Activated CD8-positive, alpha-beta memory T cell treated with anti-CD3 and anti-CD28 coated beads for 1 hour (primary cell): ENCODE measurements around the gene TNS2.
"Not testable (repeated sequence)": the region's sequence is repeated elsewhere in the genome, so short reads cannot be mapped to it uniquely, and the experiment has no call there.

ENCODE experiments used
- DNase-seq, 2 donors: peaks; one replicate each; pipeline ENCODE4 v3.0.0-alpha.2; 2020; ENCODE audit warnings: low read depth in 1 of 2; ENCODE audit errors: extremely low read depth in 1 of 2

Gene TNS2

DNA sequence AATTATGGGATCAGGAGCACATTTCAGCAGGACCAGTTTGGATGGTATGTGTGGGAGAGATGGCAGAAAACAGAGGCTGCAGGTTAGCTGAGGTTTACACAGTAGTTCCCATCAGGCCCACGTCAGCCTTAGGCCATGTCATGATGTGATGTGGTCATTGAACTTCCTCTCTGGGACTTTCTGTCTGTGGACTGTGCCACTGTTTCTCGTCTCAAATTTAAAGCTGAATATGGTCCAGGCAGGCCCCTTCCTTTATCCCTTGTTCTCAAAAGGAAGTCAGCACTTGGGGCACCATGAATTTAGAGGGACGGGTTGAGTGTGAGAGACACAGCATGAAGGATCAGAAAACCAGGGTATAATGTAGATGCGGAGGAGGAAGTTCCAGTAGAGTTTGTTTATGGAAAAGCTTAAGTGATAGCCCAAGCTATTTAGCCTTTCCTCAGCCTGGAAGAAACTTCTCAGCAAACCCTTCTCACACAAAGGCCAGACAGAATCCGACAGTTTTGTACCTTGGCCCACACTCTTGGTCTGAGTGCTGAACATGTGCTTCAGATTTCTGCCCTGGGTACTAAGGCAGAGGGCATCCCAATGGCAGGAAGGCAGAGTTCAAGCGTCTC, 44.0 kb downstream of the TNS2 start:
- DNase-seq, result no peak

DNA sequence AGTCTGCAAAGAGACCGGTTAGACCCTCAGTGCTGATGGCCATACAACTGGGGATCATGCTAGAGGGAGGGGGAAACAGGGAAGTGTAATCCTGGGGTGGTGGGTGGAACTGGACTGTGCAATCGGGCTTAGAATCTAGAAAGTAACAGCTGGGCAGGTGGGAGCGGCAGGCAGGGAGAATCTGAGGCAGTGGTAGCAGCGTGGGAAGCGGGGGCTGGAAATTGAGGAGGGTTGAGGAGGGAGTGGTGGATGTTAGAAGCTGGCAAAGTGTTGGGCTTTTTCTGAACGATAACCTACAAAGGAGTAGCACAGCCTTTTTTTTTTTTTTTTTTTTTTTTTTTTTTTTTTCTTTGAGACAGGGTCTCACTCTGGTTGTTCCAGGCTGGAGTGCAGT, 44.5 kb downstream of the TNS2 start:
- DNase-seq, result no peak

DNA sequence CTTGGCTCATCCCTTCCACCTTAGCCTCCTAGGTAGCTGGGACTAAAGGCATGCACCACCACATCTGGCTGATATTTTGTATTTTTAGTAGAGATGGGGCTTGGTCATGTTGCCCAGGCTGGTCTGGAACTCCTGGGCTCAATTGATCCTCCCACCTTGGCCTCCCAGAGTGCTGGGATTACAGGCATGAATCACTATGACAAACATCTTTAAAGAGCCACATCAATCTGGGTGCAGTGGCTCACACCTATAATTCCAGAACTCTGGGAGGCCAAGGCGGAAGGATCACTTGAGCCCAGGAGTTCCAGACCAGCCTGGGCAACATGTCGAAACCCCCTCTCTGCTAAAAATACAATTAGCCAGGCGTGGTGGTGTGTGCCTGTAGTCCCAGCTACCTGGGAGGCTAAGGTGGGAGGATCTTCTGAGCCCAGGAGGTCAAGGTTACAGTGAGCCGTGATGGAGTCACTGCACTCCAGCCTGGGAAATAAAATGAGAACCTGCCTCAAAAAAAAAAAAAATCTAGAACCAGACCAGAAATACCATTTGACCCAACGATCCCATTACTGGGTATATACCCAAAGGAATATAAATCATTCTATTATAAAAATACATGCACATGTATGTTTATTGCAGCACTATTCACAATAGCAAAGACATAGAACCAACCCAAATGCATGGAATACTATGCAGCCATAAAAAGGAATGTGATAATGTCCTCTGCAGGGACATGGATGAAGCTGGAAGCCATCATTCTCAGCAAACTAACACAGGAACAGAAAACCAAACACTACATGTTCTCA, 45.1 kb downstream of the TNS2 start:
- not testable (repeated sequence) for DNase-seq

DNA sequence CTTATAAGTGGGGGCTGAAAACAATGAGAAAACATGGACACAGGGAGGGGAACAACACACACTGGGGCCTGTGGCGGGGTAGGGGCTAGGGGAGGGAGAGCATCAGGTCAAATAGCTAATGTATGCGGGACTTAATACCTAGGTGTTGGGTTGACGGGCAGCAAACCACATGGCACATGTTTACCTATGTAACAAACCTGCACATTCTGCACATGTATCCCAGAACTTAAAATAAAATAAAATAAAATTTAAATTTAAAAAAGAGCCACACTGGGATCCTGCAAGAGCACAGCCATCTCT, 45.7 kb downstream of the TNS2 start:
- DNase-seq, result not testable (repeated sequence)

DNA sequence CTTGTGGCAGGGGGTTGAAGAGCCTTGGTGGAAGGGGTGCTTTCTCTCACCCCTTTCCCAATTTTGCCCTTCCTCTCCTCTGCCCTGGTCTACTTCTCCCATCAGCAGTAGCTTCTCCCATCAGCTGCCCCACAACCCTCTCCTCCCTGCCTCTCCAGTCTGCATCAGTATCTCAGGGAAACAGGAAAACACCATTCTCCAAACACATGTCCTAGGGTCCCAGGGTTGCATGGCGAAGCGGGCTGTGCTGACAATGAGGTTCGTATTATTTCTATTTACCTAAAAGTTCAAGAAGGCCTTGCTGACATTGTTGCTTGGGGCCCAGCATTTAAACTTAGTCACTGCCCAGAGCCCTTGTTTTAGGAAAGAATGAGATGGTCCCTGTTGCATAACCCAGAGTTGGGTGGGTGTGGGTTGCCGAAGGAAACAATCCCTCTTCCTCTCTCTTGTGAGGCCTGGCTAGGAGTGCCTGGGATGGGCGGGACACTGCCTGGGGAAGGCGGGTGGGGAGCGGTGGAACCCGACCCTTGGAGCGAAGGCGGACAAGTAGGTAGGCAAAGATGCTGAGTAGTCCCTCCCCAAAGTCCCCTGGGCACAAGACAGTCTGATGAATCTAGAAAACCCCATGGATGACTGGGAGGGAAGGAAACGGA, 46.4 kb downstream of the TNS2 start:
- no peak for DNase-seq

DNA sequence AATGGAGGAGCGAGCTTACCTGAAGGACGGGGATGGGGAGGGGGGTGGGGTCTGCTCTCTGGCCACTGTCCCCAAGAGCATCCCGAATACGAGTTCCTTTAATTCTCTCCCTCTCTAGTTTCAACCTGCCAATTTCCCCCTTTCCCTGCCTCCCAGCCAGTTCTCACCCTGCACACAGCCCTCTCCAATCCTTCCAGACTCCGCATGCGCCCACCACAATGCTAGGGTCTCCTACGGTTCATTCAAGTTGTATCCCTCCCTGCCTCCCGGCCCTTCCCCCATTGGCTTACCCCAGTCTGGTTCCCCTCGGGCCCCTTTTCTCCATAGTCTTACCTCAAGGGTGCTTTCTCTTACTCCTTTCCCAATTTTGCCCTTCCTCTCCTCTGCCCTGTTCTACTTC, 46.9 kb downstream of the TNS2 start:
- DNase-seq, result no peak

DNA sequence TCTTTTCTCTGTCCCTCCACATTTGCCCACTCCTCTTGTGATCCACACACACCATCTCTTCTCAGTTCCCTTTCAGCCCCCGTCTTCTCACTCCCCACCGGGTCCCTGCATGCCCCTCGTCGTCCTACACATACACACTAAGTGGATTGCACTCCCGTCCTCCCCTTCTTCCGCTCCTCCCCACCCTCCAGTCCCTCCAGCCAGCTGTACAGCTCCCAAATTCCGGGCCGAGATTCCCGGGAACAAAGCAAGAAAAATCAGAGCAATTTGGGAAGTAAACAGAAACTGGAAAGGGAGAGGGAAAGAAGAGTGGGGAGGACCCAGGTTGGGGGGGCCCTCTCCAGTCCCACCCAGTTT, 47.3 kb downstream of the TNS2 start:
- no peak for DNase-seq

DNA sequence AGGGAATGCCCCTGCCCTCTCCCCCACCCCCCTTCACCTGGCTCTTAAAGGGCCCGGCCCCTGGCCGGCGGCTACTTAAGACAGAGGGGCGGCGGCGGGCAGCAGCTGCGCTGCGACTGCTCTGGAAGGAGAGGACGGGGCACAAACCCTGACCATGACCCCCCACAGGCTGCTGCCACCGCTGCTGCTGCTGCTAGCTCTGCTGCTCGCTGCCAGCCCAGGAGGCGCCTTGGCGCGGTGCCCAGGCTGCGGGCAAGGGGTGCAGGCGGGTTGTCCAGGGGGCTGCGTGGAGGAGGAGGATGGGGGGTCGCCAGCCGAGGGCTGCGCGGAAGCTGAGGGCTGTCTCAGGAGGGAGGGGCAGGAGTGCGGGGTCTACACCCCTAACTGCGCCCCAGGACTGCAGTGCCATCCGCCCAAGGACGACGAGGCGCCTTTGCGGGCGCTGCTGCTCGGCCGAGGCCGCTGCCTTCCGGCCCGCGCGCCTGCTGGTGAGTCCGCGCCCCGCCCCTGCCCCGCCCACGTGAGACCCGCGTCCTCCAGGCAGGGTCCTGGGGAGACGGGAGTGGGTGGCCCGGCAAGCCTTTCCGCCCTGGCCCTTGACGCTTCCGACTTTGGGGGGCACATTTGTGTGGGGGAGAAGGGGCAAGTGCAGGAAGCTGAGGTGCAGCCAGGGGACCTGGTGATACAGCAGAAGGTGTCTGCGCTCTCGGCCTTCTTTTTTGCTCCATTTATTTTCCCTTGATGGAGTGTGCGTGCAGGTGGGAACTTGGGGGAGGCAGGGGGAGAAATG, 47.9 kb downstream of the TNS2 start, which contains the start of gene IGFBP6:
Gene IGFBP6 (plus strand): TSS at position 104 of the 790 bp plus-strand sequence. CDS start 51 bp downstream, at position 155.
- DNase-seq, result peak in 1 of 2 donors; percentile 28

DNA sequence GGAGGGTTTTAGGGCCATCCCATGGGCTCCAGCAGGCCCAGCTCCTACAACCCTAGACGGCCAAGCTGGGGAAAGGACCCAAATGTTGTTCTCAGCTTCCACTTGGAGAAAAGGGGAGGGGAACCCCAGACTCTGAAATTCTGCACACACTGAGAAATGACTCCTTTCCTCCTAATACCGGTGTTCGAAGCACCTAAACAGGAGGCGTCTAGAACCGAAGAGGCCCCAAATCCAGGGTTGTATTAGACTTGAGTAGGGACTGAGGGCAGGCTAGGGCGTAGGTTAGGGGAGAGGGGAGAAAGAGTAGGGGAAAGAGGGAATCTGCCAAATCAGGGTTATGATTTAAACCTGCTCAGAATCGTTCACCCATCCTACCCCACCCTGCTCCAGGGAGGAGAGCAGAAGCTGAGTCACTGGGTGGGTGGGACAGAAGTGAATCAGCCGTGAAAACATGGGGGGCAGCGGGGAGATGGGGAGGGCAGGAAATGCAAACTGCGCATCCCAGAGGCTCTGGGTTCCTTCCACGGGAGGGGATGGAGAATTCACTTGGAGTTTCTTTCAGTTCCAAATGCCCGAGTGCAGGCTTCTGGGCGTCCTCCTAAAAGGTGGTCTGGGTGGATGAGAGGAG, 48.6 kb downstream of the TNS2 start:
- no peak for DNase-seq

DNA sequence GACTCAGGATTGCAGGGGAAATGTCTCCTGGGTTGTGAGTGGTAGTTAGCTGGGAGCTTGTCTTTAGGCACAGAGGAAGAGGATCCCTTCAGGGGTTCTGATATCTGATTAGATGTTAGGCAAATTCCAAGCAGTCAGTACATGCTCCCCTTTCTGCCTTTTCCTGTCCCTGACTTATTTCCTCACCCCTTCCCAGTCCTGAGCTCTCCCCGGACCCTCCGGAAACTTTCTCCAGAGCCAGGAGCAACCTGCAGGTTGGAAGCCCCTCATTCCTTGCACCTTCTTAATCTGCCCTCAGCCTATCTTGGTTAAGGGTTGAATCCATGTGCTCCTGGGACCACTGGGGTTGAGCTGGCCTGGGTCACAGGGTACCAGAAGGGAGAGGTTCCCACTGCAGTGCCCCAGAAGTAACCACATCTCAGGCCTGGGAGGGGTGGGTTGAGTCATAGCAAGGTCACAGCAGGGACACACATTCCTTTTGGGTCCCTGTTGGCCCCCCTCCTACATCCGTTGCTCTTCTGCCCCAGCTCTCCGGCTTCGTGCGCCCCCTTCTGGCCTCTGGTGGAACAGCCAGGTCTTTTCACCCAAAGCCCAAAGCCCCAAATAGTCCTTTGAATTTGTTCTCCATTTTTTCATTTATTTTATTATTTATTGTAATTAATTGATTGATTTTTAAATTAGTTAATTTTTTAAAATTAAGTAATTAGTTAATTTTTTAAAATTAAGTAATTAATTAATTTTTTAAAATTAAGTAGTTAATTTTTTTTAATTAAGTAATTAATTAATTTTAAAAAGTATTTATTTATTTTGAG, 49.4 kb downstream of the TNS2 start:
- DNase-seq, result peak; percentile 68 to 84

DNA sequence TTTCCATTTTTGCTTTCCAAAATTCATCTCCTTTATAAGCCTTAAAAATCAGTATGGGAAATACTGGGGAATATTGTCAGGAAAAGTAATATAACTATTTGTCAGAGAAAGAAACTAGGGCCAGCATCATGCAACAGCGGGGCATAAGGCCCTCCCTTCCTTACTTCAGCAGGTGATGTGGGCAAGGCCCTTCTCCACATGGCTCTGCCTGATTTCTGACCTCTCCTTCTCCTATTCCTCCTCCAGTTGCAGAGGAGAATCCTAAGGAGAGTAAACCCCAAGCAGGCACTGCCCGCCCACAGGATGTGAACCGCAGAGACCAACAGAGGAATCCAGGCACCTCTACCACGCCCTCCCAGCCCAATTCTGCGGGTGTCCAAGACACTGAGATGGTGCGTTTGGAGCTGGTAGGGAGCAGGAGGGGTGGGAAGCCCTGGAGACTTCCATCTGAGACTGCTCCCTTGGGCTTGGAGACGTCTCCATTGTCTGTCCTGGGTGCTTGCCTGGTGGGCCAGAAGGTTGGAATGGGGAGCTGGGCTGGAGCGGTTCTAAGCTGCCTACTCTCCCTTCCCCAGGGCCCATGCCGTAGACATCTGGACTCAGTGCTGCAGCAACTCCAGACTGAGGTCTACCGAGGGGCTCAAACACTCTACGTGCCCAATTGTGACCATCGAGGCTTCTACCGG, 50.7 kb downstream of the TNS2 start:
- DNase-seq, result no peak

DNA sequence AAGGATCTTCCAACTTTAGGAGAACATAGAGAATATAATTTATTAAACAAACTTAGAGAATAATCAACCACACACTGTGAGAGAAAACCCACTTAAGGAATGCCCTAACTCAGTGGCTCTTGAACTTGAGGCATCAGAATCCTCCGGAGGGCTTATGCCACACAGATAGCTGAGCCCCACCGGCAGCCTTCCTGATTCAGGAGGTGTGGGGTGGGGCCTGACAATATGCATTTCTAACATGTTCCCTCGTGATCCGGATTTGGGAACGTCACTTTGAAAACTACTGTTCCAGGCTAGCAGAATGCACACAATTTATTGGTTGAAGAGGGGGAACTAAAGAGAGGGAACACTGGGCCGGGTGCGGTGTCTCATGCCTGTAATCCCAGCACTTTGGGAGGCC, 51.4 kb downstream of the TNS2 start:
- no peak for DNase-seq

DNA sequence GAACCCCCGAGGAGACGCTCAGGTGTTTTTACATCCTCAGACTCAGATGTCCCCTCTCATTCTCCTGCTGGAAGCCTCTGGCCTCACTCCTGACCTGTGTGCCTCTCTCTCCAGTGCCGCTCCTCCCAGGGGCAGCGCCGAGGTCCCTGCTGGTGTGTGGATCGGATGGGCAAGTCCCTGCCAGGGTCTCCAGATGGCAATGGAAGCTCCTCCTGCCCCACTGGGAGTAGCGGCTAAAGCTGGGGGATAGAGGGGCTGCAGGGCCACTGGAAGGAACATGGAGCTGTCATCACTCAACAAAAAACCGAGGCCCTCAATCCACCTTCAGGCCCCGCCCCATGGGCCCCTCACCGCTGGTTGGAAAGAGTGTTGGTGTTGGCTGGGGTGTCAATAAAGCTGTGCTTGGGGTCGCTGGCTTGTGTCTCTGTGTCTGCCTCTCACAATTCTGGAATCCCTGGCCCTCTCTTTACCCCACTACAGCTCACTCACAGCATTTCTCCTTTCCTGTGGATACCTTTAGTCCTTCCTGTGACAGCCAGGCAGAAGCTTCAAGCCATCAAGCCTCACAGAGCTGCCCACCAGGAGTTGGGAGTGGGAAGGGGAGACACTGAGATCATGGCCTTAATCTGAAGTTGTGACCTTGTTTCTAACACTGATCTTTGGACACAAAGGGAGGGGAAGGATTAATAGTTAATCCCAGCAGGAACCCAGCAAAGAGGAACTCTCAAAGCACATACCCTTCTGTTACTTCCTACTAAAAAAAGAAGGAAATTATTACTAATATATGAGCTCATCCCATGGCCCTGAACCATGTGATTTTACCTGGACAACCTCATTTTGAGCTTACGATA, 52.3 kb downstream of the TNS2 start:
- DNase-seq, result no peak

DNA sequence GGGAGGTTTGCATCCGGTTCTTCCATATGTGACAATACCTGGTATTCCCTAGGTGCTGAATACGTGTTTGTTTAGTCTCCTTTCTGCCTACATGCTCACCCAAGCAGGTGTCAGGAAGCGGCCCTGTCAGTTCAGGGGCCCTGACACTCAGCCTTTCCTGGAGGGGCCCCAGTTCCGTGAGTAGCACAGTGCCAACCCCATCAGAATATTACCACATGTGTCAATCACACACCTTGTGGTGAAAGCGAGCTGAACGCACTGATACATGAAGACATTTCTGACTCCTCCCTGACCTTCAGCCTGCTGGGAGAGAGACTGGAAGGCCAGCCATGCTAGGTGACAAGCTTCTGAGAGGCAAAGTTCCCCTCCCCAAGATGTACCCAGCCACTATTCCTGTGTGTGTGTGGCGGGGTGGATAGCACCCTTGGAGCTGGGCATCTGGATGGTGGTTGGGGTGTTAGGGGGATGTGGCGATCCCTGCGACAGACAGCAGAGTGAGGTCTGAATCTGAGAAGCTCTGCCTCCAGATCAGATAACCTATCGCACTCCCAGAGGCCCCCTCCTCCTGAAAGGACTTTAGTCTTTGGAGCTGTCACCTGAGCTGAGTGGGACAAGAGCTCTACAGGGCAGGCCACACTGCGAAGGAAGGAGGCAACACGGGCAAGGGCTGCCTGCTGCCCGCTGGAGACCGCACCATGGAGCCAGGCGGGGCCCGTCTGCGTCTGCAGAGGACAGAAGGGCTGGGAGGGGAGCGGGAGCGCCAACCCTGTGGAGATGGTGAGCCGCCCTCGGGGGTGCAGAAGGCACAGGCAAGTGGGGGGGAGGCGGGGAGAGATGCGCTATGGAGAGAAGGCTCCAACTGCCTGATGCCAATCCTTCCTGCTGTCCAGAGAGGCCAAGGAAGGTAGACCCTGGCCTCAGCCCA, 53.3 kb downstream of the TNS2 start, which contains the start of gene SOAT2:
Gene SOAT2 (plus strand): TSS at position 604 of the 925 bp plus-strand sequence. CDS start 92 bp downstream, at position 696.
- DNase-seq, result no peak

DNA sequence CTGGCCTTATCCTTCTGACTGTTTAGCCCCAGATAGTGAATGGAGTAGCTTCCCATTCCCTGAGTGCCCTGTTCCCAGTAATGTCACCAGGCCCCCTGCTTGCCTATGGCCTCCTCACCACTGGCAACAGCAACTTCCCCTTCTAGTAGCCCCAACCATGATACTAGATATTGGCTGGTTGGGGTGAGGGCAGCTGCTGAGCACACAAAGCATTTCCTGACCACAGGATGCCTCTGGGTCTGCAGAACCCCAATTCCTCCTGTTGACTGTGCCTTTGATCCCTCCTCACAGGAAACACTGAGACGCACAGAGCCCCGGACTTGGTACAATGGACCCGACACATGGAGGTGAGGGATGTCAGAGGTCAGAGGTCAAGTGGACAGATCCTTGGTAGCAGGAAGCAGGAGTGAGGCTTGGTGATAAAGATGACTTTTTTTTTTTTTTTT, 54.0 kb downstream of the TNS2 start:
- DNase-seq, result no peak

DNA sequence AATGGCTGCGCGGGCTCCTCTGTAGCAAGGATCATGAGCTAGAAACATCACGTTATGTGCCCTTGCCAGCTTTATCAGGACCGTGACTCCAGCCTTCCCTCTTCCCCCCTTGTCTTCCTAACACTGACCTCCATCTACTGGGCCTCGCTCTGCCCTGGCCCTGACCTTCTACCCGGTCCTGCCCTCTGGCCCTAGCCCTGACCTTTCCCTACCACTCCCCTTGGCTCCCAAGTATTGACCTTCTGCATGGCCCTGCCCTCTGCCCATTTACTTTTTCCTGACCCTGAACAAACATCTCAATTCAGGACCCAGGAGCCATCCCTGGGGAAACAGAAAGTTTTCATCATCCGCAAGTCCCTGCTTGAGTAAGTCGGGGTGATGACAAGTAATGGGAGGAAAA, 55.4 kb downstream of the TNS2 start:
- no peak for DNase-seq

DNA sequence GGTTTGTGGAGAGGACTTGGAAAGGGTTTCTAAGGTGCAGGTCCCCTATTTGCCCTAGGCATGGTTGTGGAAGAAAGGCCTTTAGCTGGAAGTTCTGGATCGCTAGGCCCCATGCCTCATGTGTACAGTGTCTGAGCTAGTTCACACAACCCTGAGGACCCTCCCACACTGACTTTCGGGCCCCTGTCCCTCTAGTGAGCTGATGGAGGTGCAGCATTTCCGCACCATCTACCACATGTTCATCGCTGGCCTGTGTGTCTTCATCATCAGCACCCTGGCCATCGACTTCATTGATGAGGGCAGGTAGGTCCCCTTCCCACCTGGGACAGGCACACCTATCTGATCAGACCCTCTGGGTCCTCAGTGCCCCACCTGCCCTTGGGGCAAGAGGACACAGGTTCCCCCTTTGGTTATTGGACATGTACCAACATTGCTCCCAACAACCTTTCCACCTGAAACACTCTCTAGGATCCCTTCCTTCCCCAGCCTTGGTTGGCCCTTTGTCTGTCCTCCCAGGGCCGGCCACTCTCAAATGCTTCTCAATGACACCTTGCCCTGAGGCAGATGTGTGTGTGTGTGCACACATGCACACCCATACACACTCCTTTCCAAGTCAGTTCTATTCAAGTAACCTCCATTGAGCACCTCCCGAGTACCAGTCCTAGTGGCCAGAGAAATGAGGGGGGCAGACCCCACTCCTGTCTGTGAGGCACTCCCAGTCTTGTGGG, 56.0 kb downstream of the TNS2 start:
- DNase-seq, result no peak
